HG02588 (cell line): Measurements from ENCODE around the gene NACC2.
"Not testable (repeated sequence)": the region's sequence is repeated elsewhere in the genome, so short reads cannot be mapped to it uniquely, and the experiment has no call there.

Experiments
- ATAC-seq: cut with Tn5 transposase; IDR thresholded peaks from one replicate; pipeline ENCODE4 v1.9.1; 2021; ENCODE audit warnings: mild to moderate bottlenecking, moderate library complexity; ENCODE audit not compliant: unreplicated experiment

Gene NACC2

DNA sequence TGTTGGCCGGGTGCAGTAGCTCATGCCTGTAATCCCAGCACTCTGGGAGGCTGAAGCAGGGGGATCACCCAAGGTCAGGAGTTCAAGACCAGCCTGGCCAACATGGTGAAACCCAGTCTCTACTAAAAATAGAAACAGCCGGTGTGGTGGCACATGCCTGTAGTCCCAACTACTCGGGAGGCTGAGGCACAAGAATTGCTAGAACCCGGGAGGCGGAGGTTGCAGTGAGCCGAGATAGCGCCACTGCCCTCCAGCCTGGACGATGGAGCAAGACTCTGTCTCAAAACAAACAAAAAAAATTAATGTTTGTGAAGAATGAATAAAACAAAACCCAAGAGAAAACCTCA, 68.2 kb downstream of the NACC2 start:
- ATAC-seq, result not testable (repeated sequence)

DNA sequence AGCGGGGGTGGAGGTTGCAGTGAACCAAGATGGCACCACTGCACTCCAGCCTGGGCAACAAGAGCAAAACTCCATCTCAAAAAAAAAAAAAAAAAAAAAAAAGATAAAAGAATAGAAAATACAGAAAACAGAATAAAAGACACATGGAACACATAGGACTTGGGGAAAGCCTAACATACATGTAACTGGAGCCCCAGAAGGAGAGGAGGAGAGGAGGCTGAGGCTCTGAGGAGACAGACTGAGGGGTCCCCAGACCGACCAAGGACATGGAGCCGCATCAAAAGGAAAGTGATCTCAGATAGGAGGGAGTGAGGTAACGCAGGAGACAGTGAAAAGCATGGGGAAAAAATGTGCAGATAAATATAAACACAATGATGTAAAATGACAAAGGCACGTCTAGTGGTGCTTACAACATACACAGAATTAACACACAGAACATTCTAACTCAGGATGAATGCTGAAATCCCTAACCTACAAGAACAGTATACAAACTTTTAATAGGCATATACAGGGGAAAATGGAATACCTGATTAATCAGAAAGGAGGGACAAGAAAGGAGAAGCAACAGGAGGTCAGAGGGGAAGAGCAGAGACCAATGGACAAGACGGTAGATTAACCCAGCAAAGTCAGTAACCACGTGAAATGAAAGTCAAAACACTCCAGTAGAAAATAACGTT, 68.7 kb downstream of the NACC2 start:
- ATAC-seq, result no peak

DNA sequence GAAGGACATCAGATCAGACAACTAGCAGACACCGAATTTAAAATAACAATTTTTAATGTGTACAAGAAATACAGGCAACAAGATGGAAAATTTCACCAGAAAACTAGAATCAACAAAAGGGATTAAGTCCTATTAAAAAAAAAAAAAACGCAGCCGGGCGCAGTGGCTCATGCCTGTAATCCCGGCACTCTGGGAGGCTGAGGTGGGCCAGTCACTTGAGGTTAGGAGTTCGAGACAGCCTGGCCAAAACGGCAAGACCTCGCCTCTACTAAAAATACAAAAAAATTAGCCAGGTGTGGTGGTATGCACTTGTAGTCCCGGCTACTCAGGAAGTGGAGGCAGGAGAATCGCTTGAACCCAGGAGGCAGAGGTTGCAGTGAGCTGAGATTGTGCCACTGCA, 69.6 kb downstream of the NACC2 start:
- ATAC-seq, result no peak

DNA sequence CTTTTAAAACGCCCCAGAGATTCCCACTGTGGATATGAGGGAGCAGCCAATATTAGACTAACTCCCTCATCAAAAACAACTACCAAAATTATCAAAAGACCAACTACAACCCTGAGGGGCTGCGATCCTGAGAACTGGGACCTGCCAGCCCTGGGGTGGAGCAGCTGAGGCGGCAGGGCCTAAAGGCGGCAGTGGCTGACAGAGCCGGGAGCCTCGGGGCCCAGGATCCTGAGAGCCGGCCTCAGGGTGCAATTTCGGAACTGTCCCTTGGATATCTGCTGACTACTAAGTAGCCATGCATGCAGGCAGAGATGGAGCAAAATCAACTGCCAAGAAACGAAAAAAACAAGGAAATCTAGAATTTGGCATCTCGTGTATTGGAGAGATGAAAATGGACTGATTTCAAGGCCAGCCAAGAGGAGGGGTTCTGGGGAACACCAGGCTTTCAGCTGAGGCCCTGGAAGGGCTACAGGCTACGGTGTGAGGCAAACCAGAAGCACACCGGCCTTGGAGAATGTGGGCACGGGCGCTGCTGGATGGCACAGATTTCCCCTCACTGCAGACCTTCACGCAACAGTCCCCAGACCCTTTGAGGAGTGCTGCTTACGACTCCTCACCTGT, 70.3 kb downstream of the NACC2 start:
- no peak for ATAC-seq

DNA sequence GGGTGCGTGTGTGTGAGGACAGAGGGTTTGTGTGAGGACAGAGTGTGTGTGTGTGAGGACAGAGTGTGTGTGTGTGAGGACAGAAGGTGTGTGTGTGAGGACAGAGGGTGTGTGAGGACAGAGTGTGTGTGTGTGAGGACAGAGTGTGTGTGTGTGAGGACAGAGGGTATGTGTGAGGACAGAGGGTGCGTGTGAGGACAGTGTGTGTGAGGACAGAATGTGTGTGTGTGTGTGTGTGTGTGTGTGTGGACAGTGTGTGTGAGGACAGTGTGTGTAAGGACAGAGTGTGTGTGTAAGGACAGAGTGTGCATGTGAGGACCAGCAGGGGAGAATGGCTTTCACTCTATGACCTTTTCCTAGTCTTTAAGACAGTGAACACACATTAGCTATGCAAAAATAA, 70.8 kb downstream of the NACC2 start:
- ATAC-seq, result no peak

DNA sequence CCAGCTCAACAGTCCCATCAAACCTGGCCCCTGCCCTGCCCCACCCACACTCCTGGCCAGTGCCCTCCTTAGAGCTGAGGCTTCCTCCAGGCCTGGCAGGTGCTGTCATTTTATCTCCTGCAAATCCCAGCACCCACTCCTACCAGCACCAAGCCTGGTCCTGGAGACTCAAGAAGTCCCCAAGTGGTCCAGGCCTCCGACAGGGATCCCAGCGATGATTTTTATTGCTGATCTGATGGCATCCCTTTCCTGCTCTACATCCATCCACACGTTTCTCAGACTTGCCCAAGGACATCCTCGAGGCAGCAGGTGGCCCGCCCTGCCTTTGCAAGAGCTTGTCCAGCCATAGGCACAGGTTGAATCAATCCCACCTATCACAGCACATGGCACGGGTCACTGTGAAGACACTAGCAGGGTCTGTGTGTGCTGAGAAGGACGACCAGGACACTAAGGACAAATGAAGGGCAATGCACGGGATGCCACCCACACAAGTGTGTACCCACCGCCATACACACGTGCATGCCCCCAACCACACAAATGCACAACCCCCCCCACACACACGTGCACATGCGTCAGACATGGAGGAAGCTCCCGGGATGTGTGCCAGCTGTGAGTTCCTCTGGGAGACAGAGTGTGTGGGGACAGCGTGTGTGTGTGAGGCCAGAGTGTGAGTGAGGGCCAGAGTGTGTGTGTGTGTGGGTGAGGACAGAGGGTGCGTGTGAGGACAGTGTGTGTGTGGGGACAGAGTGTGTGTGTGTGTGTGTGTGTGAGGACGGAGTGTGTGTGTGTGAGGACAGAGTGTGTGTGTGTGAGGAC, 71.5 kb downstream of the NACC2 start:
- ATAC-seq, result no peak

DNA sequence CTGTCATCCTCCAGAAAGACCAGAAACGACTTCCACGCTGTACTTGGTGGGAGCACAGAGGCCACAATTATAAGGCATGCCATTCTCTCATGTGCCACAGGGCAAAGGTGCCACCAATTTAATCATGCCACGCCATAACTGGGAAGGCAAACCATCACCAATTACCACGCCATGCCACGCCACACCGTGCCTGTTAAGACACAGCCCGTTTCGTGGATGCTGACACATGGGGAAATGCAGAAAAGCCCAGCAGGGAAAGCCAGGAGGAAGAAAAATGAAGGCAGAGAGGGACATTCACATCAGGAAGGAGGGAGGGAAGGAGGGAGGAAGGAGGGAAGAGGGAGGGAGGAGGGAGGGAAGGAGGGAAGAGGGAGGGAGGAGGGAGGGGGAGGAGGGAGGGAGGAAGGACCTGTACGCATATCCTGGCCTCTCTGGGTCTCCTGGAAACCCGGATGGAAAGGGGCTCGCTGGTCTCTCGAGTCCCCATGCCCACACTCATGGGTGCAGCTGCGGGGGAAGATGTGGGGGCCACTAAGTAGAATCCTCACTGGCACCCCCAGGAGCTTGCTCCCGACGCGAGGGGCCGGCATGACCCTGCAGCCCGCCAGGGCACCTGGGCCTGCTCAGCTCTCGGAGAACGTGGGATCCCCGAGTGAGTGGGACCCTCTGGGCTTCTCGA, 72.2 kb downstream of the NACC2 start:
- no peak for ATAC-seq

DNA sequence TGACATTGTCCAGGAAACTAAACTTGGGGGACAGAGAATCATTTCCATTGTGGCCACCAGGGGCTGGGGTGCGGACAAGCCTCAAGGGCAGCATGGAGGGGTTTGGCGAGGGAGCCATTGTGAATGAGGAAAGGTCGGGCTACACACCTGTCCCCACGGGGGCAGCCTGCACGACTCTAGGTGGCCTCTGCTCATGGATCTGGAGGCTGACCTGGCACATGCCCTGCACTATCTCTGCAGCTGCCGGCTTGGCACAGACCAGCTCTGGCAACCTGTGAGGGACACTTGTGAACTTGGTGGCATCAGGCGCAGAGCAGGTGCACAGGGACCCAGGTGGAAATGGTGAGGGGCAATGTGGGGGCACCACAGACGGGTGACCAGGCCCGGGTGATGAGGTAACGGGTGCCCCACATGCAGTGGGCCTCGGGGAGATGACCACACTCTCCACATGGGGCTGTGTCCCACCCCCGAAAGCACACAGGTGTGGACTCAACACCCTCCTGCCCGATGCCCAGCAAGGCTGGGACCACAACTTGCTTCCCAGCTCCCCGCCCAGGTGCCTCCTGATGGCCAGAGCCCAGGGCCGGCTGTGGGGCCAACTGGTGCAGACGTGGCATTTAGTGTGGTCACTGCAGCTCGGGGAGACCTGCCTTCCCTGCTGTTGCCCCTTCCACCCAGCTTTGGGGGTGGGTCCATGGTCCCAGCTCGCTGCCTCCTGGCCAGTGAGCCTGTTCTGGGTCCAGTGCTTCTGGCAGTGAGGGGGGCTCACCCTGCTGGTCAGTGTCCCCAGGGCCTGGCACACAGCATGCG, 73.0 kb downstream of the NACC2 start:
- no peak for ATAC-seq

DNA sequence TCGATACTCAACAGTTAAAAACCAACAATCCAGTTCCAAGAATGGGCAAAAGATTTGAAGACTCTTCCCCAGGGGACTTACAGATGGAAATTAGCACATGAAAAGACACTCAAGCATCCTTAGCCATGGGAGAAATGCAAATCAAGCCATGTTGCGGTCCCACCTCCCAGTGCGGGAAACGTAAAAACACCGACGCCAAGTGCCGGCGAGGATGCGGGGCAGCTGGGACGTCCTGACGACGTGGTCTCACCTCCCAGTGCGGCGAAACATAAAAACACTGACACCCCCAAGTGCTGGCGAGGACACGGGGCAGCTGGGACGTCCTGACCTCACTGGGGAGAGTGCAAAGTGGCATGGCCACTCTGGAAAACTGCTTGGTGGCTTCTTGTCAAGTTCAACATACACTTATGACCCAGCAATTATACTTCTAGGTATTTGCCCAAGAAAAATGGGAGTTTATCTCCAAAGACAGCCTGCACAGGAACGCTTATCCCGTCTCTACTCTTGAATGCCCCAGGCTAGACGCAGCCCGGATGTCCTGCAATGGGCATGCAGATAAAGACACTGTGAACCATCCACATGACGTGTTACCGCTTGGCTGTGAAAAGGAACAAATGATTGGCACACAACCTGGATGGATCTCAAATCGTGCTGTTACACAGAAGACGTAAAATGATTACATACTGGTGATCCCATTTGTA, 73.8 kb downstream of the NACC2 start:
- no peak for ATAC-seq

GRCh38 chr9:136020671-136021070, 74.4 kb downstream of the NACC2 start:
- ATAC-seq, result no peak

DNA sequence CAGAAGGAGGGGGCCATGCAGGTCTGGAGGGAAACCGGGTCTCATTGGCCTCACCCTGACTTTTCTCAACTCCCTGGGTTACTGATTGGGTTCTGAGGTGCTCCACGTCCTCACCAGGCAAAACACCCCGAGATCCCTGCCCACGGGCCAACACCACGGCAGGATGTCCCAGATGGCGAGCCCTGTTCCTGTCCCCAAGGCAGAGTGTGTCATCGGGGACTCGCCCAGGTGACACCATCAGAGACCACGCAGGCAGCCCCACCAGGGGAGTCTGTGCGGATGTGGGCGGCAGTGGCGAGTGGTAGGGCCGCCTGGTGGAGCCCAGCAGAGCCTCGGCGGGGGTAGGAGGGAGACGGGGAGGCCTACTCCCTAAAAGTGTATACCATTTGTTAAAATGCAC, 74.9 kb downstream of the NACC2 start:
- ATAC-seq, result no peak

DNA sequence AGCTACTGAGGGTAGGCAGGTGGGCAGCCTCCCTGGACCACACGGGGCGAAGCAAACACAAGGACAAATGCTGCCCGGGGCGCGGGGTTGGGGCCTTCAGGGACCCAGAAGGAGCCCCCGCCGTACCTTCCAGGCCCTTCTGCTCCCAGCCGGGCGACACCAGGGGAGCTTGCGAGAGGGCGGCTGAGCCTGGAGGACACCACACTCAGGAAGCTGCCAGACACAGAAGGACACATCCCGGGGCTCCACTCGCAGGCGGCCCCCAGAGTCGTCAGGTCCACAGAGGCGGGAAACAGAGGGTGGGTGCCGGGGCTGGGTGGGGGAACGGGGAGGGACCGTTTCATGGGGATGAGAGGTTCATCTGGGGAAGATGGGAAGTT, 75.4 kb downstream of the NACC2 start:
- no peak for ATAC-seq

DNA sequence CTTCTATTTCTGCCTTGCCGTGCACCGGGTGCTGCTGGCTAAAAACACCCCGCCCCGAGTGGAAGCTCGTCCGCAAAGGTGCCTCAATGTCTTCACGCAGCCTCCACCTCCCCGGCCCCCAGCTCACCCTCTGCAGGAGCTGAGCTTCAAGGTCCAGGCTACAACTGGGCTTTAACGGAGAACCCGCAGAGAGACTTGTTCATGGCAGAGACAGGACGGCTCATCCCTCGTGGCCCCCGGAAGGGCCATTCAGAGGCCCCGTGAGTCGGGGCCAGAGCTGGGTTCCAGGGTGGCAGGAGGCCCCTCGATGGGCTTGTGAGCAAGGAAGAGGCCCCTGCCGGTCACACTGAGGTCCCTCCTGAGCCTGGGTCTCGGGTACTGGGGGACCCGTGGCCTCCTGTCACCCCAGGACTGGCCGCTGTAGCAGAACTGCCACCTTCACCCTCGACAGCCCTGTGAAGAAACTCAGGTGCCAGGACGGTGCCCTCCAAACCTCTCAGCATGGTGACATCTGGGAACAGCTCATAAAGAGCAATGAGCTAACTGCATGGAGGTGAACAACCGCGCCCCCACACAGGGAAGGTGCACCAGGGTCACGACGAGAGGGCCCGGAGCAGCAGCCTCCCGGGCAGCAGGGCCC, 75.9 kb downstream of the NACC2 start:
- no peak for ATAC-seq

DNA sequence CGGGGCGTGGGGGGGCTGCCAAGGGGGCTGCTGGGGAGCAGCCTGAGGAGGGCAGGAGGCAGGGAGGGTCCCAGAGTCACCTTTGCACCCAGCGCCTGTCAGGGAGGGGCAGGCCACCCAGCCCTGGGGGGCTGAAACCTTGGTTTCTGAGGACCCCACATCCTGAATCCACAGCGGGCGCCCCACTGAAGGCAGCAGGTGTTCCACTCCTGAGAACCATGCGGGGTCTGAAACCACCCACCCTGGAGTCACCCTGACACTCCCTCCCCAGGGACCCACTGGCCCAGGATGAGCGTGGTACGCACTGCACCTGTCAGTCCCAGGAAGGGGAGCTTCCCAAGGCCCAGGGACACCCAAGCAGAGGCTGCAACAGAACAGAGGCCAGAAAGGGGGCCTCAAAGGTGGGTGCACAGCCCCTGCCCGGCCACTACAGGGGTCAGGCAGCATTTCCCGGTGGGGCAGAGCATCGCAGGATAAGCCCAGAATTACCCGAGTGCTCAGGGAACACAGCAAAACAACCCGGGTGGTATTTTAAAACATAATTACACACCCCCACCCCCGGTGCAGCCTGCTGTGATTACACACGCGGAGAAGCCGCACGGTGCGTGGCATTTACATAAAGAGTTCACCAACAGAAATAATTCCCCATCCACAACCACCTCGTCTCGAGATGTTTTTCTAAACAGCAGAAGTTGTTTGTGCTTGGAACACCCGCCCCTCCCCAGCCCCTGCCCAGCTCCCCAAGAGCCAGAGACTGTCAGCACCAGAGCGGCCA, 76.6 kb downstream of the NACC2 start:
- no peak for ATAC-seq

DNA sequence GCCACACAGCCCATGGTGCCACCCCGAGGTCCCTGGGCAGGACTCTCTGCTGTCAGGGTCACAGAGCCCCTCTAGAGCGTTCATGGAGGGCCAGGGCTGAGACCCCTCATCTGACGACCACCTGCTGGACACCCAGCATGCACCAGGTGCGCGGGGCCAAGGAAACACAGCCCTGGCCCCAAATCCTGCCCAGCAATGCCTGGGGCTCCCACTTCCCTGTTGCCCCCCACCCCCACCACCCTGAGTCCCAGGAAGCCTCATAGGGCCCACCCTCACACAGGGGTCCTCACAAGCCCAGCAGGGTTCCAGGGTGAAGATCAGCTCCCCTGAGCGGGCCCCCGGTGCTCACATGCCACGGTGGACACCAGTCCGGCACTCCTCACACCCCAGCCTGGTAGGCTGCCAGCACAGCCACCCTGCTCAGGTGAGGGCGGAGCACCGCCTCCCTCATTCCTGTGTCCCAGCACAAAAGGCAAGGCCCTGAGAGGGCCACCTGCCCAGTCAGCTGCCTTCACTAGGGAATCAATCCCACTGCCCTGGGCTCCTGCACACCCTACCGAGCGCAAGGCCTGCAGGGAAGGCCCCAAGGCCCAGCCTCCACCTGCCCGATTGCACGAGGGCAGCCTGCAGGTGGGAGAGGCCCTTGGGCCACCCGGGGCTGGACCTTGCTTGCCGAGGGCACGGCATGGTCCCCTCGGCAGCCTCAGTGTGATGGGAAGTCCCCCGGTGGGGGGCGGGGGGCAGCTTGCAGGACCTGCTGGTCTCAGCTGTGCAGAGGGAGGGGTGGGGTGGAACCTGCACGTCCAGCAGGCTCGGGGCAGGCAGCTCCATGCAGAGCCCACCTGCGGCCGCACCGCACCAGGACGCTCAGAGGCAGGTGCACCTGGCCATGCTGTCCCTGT, 77.5 kb downstream of the NACC2 start:
- no peak for ATAC-seq

GRCh38 chr9:136016572-136017288, 78.4 kb downstream of the NACC2 start:
- no peak for ATAC-seq
